NT2/D1 (cell line): ENCODE data around the gene ZNF215.

Experiments
- SUZ12 ChIP-seq: IDR thresholded peaks from 2 replicates; pipeline ENCODE4 v1.6.1; 2011; ENCODE audit not compliant: insufficient read length, insufficient read depth; ENCODE audit errors: extremely low read depth
- YY1 ChIP-seq: IDR thresholded peaks from 2 replicates; pipeline ENCODE4 v1.6.1; 2011; ENCODE audit not compliant: insufficient read length, insufficient read depth

- no peak for TF ChIP-seq YY1
- no peak for TF ChIP-seq SUZ12
Measured at GRCh38 chr11:6876914-6877313, 49.3 kb upstream of the ZNF215 start.
